ENCODE results near the gene ADAP1.

Gene ADAP1

DNA sequence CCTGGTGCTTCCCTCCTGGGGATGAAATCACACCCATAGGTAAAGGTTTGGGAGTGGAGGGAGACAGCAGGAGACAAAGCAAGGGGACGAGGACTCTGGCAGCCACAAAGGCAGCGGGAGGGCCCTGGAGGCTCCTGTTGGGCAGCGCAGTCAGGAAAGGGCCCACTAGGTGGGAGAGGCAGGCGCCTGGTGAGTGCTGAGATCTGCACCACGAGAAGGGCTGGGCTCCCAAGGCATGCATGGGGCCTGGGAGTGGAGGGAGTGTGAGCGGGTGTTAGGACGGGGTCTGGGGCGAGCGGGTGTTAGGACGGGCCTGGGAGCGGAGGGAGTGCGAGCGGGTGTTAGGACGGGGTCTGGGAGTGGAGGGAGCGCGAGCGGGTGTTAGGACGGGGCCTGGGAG, 65.1 kb downstream of the ADAP1 start:
- no peak for DNase-seq

DNA sequence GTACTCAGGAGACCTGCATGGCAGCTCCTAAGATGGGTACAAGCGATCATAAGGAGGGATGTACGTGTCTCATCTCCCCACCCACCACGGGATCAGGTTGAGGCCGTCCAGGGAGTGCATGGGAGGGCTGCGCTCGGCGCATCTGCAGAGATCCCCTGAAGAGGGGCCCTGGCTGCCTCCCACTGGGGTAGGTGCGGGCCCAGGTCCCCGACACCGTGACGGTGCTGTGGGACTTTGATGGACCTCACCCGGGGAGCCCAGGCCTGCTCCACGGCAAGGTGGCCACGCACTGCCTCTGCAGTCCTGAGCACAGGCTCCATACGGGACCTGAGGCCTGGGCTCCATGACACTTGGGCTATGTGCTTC, 65.5 kb downstream of the ADAP1 start:
- DNase-seq: no peak

DNA sequence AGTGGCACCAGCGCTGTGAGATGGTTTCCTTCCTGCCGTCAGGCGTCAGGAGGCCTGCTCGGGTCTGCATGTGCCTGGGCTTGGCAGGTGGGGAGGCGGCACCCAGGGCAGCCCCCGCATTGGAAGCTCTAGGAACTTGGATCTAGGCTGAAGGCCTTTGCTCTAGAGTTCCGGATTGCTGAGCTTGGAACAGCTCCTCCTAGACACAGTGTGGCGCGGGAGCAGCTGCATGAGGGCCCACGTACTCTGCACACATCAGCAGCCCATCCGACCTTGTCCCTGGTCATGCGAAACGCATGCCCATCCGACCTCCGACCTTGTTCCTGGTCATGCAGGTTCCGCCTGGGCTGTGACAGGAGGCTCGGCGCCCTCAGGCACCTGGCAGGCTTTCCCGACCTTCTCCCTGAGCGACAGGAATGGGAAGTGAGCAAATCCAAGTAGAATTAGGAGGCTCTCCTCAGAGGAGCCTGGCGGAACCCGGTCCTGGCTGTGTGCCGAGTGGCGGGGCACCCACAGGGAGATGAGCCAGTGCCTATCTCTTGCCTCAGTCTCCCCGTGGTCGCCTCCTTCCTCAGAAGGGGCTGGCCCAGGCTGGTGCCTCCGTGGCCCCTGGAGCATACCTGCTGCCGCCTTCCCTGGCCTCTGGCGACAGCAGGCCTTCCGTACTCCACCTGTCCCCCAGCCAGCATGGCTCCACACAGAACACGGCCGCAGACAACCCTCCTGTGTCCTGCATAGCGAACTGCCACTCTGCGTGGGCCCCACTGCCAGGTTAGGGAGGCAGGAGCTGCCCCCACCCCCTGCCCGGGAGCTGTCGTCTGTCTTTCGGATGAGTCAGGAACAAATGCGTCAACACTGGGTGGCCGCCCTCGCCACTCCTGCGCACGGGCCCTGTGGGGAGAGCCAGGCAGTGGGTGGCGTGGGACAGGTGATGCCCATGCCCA, 66.1 kb downstream of the ADAP1 start:
- no peak for DNase-seq

DNA sequence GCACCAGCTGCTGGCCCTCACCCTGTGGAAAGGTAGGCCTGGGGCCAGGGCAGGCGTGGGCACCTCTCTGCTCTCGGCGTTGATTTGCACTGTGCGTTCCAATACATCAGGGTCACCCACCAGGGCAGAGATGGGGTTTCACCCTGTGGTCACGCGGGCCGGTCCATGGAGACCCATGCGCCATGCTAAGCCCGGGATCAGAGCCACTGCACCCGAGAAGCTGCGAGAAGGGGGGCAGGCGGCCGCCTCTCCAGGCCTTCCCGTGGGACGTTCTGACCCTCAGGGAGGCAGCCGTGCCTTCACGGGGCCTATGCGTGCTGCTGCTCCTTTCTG, 67.0 kb downstream of the ADAP1 start:
- no peak for DNase-seq

DNA sequence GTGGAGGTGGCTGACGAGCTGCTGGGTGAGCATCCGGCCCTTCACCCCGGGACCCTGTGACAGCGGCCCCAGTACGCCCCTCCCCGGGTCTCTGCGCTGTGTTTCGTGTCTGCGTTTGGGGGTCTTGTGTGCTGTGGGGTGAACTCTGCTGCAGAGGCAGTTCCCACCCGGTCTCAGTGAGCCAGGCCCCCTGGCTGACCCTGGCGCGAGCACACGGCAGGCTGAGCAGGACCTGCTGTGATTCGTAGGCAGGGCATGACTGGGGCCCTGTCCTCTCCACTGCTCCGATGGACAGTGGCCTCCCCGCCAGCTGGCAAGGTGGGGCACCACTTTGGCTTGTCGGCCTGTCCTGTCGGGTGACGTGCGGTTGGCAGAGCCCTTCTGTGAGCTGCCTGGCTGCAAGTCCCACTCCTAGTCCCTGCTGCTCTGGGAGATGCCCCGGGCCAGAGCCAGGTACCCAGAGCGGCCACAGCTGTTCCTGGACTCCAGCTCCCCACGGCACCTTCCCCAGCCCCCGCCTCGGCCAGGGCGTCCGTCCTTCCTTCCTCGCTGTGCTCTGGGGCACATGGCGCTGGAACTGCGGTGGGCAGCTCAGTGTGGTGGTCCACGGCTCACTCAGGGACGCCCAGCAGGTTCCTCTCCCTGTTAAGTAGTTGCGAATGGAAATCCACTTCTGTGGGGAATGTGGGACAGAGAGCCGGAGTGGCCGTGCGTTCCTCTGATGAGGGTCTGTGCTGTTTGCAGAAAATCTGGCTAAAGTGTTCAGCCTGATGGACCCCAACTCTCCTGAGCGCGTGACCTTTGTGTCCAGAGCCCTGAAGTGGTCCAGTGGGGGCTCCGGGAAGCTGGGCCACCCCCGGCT, 67.6 kb downstream of the ADAP1 start:
- DNase-seq: no peak

DNA sequence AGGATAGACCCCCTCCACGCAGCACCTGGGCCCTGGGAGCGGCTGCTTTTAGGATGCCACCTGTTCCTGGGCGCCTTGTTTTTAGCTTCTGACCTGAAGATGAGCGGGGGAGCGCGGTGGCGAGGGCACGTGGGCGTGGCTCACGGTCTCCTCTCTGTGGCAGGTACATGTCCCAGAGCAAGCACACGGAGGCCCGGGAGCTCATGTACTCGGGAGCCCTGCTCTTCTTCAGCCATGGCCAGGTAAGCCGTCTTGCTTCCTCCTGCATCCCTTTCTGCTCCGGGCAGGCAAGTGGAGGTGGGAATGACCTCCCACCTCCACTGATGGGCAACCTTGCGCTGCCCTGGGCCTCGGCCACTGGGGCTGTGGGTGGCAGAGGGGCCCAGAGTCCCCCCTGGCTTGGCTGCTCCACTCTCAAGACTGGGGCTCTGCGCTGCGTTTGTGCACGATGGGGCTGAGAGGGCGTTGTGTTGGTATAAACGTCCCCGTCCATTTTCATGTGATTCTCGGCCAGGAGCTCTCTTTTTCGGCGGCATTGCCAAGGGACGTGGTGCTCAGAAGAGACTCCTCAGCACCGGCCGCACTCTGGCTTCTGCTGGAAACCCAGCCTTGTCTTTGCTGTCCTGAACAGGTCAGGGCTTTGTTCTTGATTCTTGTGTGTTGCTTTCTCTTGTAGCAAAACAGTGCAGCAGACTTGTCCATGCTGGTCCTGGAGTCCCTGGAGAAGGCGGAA, 68.4 kb downstream of the ADAP1 start:
- no peak for DNase-seq

DNA sequence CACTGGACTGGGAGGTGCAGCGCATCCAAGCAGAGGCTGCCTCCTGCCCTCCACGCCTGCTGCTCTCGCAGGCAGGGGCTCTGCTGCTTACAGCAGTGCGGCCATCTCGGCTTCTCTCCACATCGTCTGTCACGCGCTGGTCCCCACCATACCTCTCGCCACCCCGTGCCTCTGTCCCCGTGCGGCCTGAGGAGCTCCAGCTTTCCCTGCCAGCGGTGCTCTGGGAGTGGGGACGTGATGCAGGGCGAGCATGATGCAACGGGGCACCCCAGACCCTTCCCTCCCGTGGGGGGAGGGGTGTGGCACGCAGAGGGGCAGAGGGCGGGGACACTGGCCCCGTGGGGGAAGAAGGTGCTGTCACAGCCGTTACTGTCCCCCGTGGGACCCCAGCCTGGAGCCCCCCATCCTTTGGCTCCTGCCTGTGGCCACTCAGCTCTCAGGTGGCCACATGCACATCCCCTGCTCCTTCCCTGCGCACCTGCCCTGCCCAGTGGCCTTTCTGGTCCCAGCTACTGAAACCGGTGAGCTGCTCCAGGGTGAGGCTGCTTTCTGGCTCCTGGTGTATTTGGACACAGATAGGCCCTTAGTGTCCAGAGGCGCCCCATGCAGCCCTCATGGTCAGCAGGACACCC, 69.1 kb downstream of the ADAP1 start:
- no peak for DNase-seq

DNA sequence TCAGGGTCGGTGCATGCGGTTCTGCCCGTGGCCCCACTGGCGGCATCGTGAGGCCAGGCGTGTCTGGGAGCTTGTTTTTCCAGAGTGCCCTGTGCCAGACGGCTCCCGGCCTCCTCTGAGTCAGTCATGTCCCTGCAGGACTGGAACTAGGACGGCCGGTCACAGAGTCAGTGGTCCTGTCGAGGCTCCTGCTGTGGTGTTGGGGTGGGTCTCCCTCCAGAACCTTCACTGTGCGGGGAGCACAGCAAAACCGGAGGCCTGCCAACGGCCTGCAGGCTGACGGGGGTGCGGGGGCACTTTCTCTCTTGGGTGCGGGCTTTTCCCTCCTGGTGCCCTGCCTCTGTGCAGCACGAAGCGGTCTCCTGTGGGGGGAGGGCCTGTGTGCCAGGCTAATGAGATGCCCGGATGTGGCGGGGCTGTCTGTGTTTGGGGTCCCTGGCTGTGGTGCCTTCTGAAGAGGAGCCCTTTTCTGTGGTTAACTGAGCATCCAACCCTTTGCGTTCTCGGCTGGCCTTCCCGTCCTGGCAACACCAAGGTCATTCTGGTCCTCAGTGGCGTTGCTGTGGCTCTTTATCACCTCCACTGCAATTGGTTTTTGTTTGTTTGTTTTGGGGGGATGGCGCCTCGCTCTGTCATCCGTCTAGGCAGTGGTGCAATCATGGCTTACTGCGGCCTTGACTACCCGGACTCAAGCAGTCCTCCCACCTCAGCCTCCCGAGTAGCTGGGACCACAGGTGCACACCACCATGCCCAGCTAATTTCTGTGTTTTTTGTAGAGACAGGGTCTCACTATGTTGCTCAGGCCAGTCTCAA, 70.1 kb downstream of the ADAP1 start:
- no peak for DNase-seq

DNA sequence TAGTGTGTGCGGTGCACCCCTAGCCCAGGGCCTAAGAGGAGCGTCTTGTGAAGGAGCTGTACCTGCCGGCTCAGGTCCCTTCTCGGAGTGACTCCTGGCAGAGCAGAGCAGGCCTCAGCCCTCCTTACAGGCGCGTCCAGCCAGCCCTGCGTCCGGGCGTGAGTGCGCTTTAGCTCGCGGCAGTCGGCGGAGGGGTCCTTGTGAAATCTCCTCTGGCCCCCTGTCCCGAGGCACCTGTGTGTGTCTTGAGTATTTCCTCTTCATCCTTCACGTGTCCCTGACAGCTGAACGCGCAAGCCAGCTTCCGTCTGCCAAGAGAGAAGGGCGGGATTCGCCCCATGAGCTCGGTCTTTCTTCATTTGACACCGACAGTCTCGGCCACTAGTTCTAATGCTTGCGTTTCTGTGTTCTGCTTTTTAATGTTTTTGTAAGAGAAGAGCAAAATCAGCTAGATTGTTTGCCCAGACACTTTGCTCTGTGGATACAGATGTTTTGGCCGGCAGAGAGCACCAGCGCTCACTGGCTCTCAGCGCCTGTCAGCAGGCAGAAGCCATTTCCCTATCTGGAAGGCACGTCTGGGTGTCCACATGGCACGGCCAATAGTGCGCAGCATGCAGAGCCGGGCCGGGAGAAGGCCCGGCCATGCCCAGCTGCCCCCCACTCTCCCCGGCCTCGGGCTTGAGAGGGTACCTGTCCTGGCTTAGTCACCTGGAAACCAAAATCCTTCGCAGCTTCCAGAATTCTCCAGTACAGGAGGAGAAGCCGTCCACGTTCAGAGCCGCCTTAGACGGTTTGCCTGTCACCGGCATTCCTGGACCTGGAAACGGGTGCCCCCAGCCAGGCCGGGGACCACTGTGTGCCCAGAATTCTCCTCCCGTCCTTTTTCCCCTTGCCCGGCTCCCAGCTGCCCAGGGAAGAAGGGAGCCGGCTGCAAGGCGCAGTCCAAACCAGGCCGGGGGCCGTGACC, 71.1 kb downstream of the ADAP1 start:
- no peak for DNase-seq

DNA sequence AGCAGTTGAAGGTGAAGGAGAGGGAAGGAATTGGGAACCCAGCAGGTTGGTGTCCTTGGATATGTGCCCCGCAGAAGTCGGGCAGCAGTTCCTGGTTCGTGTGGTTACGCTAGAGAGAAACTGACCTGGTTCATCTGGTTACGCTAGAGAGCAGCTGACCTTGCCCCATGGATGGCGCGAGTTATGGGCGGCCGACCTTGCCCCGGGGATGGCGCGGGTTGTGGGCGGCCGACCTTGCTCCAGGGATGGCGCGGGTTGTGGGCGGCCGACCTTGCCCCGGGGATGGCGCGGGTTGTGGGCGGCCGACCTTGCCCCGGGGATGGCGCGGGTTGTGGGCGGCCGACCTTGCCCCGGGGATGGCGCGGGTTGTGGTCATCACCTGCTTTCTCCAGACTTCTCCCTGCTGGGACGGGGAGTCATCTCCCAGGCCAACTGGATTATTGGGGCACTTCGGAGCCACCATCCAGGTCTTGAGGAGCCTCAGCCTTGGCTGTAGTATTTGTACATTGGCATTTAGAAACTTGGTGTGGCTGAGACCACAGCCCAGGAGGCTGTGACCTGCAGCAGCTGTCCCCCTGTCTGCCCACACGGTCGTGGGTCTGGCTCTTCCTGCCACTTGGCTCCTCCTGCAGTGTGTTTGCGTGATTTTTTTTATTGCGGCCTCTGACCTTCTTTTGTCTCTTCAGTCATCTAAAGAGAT, 72.0 kb downstream of the ADAP1 start:
- DNase-seq: no peak

DNA sequence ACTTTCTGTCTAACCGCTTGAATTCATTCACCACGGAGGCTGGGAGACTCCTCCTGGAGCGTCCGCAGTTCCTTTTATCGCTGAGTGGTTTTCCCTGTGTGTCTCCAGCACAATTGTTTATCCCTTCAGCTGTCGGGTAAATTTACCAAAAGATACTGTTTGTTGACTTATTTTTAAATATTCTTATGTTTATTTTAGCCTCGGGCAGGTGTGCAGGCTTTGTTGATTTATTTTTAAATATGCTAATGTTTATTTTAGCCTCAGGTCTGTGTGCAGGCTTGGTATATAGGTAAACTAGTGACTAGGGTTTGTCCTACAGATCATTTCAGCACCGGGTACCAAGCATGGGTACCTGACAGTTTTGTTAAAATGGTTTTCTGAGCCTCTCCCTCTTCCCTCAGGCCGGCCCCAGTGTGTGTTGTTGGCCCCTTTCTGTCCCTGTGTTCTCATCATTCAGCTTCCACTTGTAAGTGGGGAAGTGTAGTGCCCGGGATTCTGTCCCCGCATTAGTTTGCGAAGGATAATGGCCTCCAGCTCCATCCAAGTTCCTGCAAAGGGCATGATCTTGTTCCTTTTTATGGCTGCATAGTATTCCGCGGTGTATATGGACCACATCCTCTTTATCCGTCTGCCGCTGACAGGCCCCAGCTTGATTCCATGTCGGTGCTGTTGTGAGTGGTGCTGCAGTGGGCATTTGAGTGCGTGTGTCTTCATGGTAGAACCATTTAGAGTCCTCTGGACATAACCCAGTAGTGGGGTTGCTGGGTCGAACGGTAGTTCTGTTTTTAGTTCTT, 72.8 kb downstream of the ADAP1 start:
- DNase-seq: no peak

DNA sequence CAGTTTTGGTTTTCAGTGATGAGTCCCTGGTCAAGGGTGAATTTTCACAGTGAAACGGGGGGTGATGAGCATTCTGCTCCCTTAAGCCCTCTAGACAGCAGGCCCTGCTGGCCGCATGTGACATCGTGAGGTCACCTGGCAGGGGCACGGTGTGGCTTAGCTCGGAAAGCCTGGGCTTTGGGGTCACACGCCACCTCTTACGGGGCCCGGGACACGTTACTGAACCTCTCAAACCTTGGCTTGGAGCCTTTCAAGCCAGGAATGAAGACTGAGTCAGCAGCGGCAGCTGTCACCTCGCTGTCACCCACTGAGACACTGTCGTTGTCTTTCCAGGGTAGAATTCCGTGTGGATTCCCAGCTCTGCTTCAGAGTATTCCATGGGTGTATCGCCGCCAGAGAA, 74.0 kb downstream of the ADAP1 start:
- DNase-seq: no peak

DNA sequence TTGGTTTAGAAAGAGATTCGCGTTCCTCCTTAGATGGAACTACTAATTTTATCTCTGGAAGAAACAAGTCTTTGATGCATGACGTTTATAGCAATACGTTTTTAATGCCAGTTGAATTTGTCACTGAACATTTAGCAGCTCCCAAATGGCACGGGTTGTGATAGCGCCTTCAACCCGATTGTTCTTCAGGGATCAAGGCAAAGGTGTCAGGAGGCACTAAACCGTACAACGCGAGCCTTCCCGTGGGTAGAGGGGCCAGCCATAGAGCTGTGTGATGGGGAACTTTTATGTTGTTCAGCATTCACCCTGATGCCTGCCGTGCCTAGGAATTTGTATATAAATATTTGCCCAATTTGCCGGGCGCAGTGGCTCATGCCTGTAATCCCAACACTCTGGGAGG, 74.8 kb downstream of the ADAP1 start:
- DNase-seq: no peak

DNA sequence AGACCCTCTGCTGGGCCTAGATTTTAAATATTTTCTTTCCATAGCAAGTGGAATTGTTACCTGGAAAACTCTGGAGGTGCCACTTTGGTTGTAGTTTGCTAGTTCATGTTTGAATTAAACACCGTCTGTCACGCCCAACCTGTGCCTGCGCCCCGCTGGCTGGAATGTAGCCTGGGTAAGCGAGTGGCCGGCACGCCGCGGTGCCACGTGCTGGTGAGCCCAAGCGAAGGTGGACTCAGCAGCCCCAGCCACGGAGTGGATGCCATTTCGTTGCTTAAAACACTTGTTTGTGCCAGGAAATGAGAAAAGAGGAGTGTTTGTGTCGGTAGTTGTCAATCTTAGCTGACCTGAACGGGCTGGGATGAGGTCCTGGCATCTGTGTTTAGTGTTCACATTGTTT, 75.4 kb downstream of the ADAP1 start:
- DNase-seq: no peak

DNA sequence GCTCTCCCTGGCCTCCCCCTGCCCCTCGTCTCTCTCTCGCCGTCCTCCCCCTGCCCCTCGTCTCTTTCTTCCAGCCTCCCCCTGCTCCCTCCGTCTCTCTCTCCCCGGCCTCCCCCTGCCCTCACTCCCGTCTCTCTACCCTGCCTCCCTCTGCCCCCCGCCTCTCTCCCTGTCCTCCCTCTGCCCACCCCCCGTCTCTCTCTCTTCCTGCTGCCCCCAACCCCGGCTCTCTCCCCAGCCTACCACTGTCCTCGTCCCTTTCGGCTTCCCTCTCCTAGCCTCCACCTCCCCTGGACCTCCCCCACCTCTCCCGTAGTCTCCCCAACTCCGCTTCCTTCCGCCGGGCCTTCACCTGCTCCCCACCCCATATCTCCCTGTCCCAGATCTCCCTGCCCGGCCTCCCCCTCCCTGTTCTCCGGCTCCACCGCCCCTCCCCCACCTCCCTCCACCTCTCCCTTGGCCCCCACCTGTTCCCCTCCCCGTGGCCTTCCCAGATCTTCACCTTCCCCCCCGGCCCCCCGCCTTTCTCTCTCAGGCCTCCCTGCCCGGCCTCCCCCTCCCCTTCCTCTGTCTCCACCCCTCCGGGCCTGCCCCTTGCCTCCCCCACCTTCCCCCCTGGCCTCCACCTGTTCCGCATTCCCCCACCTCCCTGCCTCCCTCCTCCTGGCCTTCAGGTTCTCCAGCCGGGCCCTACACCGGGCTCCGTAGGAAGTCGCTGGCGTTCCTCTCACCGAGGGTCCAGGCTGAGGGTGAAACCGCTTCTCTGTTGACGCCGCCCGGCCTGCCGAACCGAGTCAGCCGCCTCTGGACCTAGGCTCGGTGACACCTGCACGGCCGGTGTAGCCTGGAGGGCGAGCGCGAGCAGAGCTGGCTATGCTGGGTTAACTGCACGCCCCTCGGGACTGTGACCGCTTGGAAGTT, 76.9 kb downstream of the ADAP1 start:
- DNase-seq: no peak

DNA sequence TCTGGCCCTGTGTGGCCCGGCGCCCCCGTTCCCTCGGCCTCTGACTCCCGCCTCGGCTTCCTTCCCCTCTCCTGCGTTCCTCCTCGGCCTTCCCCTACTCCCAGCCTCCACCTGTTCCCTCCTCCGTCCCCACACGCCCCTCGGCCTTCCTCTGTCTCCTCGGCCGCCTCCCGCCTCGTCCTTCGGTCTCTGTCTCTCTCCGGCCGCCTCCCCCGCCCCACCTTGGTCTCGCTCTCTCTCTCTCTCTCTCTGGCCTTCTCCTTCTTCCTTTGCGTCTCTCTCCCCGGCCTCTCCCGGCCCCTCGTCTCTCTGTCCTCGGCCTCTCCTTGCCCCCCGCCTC, 77.5 kb downstream of the ADAP1 start:
- DNase-seq: no peak

DNA sequence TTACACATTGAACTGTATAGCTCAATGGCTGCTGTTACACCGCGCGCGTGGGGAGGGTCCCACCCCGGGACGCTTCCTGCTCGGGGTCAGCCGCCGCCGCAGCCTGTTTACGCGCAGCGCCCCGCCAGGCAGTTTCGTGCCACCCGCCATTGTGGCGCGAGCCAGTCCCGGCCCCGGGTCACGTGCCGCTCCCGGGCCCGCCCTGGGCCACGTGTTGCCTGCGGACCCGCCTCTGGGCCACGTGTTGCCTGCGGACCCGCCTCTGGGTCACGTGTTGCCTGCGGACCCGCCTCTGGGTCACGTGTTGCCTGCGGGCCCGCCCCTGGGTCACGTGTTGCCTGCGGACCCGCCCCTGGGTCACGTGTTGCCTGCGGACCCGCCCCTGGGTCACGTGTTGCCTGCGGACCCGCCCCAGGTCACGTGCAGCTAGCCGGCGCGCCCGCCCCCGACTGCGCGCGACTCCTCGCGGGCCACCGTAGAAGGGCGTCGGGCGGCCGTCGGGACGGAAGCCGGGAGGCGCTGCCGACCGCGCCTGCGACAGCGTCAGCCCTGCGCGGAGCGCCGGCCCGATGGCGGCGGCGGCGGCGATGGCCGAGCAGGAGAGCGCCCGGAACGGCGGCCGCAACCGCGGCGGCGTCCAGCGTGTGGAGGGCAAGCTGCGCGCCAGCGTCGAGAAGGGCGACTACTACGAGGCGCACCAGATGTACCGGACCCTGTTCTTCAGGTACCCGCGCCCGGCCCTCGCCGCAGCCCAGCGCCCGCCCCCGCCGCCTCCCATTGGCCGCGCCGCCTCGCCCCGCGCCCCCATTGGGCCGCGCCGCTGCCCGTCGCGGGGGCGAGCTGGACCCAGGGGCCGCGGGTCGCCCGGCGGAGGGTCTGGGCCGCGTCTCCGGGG, 78.2 kb downstream of the ADAP1 start, which contains the start of gene GET4:
Gene GET4, plus strand, starts transcription at position 478 of the 895 bp plus-strand sequence. Its CDS starts 92 bp downstream, at position 570.
- peak; percentile 92 for DNase-seq

Measured in amniotic stem cell (primary cell).